ENCODE measurements around the gene CSF1. TPM values are rescaled to one million over a fixed set of nuclear protein-coding genes. Genes with fewer than 3 reads are reported as not detected.

The CSF1 gene
- total RNA-seq, 4 donors from 2014 or later: 9.7 to 63.1 (median 14.4) TPM

DNA sequence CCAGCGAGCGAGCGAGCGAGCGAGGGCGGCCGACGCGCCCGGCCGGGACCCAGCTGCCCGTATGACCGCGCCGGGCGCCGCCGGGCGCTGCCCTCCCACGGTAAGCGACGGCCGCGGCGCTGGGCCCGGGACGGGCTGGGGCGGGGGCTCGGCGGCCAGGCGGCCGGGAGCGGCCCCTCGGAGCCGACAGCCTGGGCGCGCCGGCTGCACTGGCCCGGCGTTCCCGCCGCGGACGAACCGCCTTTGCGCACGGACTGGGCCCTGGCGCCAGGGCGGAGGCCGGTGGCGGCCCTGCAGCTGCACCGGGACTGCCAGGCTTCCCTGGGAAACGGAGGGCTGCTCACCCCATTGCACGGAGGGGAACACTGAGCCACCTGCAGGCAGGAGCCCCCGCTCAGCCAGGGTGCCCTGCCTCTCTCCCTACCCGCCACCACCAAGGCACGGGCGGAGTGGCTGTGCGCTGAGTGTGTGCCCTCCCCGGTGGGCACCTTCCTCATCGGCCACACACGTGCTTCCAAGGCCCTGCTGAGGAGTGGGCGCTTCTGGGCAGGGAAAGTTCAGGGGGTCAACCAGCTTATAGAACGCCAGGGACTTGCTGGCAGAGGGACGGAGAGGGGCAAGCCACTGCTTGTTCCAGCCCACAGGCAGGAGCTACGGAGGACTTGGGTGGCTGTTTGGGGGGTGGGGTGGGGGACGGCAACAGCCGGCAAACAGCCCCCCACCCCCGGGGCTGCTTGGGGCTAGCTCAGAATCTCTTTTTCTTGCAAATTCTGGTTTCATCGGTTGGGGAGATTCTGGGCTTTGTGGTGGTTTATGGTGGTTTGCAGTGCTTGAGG, 532 bp downstream of the CSF1 start:
- TF ChIP-seq POLR2AphosphoS5 (IDR thresholded peaks at IDR 0.05) (no peak), EP300 (IDR thresholded peaks at IDR 0.05; ENCODE audit: low read depth) (no peak), POLR2A (IDR thresholded peaks at IDR 0.05) (no peak)
- TF ChIP-seq, protein P1, sequence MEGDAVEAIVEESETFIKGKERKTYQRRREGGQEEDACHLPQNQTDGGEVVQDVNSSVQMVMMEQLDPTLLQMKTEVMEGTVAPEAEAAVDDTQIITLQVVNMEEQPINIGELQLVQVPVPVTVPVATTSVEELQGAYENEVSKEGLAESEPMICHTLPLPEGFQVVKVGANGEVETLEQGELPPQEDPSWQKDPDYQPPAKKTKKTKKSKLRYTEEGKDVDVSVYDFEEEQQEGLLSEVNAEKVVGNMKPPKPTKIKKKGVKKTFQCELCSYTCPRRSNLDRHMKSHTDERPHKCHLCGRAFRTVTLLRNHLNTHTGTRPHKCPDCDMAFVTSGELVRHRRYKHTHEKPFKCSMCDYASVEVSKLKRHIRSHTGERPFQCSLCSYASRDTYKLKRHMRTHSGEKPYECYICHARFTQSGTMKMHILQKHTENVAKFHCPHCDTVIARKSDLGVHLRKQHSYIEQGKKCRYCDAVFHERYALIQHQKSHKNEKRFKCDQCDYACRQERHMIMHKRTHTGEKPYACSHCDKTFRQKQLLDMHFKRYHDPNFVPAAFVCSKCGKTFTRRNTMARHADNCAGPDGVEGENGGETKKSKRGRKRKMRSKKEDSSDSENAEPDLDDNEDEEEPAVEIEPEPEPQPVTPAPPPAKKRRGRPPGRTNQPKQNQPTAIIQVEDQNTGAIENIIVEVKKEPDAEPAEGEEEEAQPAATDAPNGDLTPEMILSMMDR (IDR thresholded peaks at IDR 0.05): no peak

DNA sequence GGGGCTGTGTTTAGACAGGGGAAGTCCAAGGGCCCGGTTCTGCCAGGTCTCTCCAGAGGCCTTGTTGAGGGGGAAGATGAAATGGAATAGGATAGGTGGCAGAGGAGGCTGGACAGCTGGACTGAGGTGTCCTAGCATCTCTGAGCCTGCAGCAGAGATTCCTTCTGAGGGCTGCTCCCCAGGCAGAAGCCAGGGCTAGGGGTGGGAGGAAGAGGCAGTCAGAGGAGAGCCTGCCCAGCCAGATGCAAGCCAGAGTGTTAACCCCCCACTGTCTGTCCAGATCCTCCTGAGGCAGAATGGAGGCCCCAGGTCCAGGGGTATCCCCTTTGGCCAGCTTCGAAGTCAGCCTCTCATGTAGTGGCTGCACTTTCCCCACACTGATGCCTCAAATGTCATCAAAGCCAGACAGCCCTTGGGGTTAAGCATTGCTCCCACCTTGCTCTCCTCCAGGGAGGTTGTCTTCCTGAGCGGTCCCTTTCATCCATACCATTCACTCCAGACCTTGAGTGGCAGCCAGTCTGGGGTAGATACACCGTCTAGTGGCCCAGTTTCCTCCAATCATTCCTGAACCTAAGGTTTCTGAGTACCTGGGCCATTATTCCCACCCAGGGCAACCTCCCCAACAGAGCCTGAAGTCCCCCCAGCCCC, 1.7 kb downstream of the CSF1 start:
- intact Hi-C loops (cut with DNase I; ENCODE audit: low total_unique reads) (no loop called here), in situ Hi-C loops (cut with MboI; ENCODE audit: low pct_ligation_motif_present in 1 of 4, low pct_unique_long_range_greater_than_20kb in 1 of 4, low sequenced_read_pairs in 3 of 4) (loop anchor here in 1 of 4 donors (25.0 kb wide), 1 partner anchor 125 kb away; no protein-coding TSS in a partner anchor)
- Histone ChIP-seq H3K9me3 (no peaks in the 10 kb centered on the region), H3K27me3 (peaks cover 5% of the 10 kb centered on the region), H3K4me3 (peak overlapping the region in 3 of 4 donors; percentile 41 to 69 (median 63)), H3K27ac (peak overlapping the region; percentile 77 to 88 (median 82)), H3K4me1 (peaks cover 0 to 39% (median 25%) of the 10 kb centered on the region in 4 donors), H3K36me3 (peaks cover 0 to 5% (median 0%) of the 10 kb centered on the region in 4 donors)
- DNase-seq: no peak
- no peak for TF ChIP-seq POLR2A (IDR thresholded peaks at IDR 0.05)
- TF ChIP-seq POLR2AphosphoS5 (IDR thresholded peaks at IDR 0.05): no peak
- no peak for TF ChIP-seq EP300 (IDR thresholded peaks at IDR 0.05; ENCODE audit: low read depth)
- TF ChIP-seq, protein P1 (IDR thresholded peaks at IDR 0.05): no peak
- WGBS, 2 donors (ENCODE audit: low coverage in 1 of 2): 0 to 50% methylated on average over 1 to 4 of the region's 4 CpGs

More for the DNA sequence above, 532 bp downstream of the CSF1 start:
- 2% methylated on average over 35 of the region's 70 CpGs; no CpG with 5 or more reads in 1 of the 2 donors for WGBS, 2 donors (ENCODE audit: low coverage in 1 of 2)
- in situ Hi-C loops (cut with MboI; ENCODE audit: low pct_ligation_motif_present in 1 of 4, low pct_unique_long_range_greater_than_20kb in 1 of 4, low sequenced_read_pairs in 3 of 4): loop anchor here in 1 of 4 donors (25.0 kb wide), 1 partner anchor 124 kb away; no protein-coding TSS in a partner anchor
- Histone ChIP-seq H3K4me1 (peaks cover 0 to 39% (median 25%) of the 10 kb centered on the region in 4 donors), H3K9me3 (no peaks in the 10 kb centered on the region), H3K27ac (peak overlapping the region; percentile 77 to 88 (median 82)), H3K4me3 (peak overlapping the region; percentile 41 to 80 (median 66)), H3K27me3 (peaks cover 5% of the 10 kb centered on the region), H3K36me3 (no peaks in the 10 kb centered on the region)
- intact Hi-C loops (cut with DNase I; ENCODE audit: low total_unique reads): no loop called here
- no peak for DNase-seq

DNA sequence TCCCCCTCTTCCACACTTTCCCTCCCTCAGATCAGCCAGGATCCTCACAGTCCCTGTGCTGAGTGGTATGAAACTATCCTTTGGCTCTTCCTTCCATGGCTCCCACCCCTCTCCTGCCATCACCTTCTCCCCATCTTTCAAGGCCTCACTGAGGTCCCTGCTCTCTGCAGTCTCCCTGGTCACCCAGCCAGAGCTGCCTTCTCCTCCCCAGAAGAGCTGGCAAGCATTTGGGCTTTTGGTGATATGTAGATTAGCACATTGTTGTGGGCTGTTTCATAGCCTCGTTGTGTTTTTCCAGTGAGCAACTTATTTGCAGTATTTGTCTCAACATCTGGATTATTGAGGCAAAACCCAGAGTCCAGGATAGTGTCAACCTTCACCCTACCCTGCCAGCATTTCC, 2.2 kb downstream of the CSF1 start:
- Histone ChIP-seq H3K27ac (peak overlapping the region; percentile 77 to 88 (median 82)), H3K4me3 (peak overlapping the region in 3 of 4 donors; percentile 41 to 69 (median 63)), H3K27me3 (peaks cover 5% of the 10 kb centered on the region), H3K4me1 (peaks cover 0 to 39% (median 25%) of the 10 kb centered on the region in 4 donors), H3K36me3 (peaks cover 0 to 8% (median 0%) of the 10 kb centered on the region in 4 donors), H3K9me3 (no peaks in the 10 kb centered on the region)
- in situ Hi-C loops (cut with MboI; ENCODE audit: low pct_ligation_motif_present in 1 of 4, low pct_unique_long_range_greater_than_20kb in 1 of 4, low sequenced_read_pairs in 3 of 4) (loop anchor here in 1 of 4 donors (25.0 kb wide), 1 partner anchor 126 kb away; no protein-coding TSS in a partner anchor), intact Hi-C loops (cut with DNase I; ENCODE audit: low total_unique reads) (no loop called here)
- no peak for TF ChIP-seq POLR2A (IDR thresholded peaks at IDR 0.05)
- TF ChIP-seq, protein P1 (IDR thresholded peaks at IDR 0.05): no peak
- TF ChIP-seq EP300 (IDR thresholded peaks at IDR 0.05; ENCODE audit: low read depth): no peak
- TF ChIP-seq POLR2AphosphoS5 (IDR thresholded peaks at IDR 0.05): no peak
- DNase-seq: no peak
- WGBS, 2 donors (ENCODE audit: low coverage in 1 of 2): 33% methylated on average over 1 of the region's 1 CpG; no CpG with 5 or more reads in 1 of the 2 donors

Data from transverse colon (tissue), 4 donors.